Fibroblast of skin of abdomen (primary cell): ENCODE measurements around the gene PPP1R16B. TPM values are rescaled to one million over a fixed set of nuclear protein-coding genes. Genes with fewer than 3 reads are reported as not detected.

Source experiments
- DNase-seq: peaks from one replicate; pipeline ENCODE4 v3.0.0-alpha.2; 2013
- polyA plus RNA-seq, 2 experiments: library from polyadenylated mRNA; unstranded; fragments of 120-200 nt; gene quantifications; one replicate each; pipeline ENCODE4 v1.2.1, GENCODE V29; 2013; ENCODE audit not compliant: insufficient read length in 2 of 2

PPP1R16B gene
- 0.05 TPM for polyA plus RNA-seq (2013, experiment 1 of 2; ENCODE audit: insufficient read length)
- polyA plus RNA-seq (2013, experiment 2 of 2; ENCODE audit: insufficient read length), result 0.01 TPM

- peak; percentile 3 for DNase-seq
Observed at GRCh38 chr20:38805502-38805957, at the start of gene PPP1R16B. PPP1R16B (plus strand) TSS chr20:38805697; CDS start chr20:38835926, 30,229 bp downstream.

DNA sequence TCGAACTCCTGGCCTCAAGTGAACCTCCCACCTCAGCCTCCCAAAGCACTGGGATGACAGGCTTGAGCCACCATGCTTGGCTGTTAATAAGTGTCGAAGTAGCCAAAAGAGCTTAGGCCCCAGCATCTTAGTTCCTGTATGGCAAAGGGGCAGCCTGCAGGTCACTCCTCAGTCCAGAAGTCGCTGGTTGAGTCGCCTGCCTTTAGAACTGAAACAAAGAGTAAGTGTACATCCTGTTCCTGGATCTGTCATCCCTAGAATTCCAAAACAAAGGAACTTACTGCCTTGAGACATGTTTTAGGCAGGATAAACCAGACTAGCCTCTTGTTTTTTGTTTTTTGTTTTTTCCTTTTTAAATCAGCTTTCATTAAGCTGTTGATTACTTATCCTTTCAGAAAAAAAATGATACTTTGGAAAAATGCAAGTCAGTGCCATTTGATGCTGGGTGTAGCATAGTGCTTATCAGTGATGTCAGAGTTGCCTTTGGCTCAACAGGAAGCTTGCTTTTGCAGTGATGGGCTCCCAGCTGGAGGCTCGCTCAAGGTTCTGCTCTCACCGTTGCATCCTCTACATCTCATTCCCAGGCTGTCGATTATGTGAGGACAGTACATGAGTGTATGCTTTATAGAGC is 48.2 kb upstream of the PPP1R16B start:
- no peak for DNase-seq

DNA sequence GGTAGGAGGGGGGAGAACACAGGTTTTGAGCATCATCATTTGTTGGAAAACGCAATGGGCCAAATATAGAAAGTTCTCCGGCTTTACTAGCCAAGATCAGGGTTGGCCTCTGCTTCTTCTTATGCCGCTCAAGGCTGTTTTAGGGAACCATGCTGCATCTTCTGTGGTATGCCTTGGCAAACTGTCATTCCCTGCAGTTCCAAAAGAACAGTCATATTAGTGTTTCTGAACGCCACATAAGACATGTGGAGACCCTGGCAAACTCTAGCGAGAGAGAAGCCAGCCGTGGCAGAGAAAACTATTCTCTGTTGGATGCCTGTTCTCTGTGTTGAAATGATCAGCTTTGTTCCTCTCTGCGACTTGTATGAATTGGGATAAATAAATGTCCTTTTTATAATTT is 46.4 kb upstream of the PPP1R16B start:
- DNase-seq, result no peak

- no peak for DNase-seq
Observed at GRCh38 chr20:38760978-38761377, 44.5 kb upstream of the PPP1R16B start.

- DNase-seq, result no peak
Observed at GRCh38 chr20:38762174-38762573, 43.3 kb upstream of the PPP1R16B start.

DNA sequence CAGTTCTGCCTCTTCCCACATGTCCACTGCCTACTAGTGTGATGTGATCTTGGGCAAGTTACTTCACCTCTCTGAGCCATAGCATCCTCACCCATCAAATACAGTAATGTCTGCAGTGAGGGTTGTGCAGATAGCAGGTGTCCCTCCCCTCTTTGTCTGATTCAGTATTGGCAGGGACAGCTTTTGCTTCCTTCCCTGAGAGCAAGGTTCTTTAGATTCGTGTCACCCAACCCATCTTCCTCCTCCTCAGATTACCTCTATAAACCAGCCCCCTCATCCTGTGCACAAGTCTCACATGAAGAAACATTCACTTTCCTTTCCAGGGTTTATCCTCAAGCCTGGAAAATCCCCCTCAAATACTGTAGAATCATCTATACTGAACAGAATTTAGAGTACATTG is 41.9 kb upstream of the PPP1R16B start:
- no peak for DNase-seq

DNA sequence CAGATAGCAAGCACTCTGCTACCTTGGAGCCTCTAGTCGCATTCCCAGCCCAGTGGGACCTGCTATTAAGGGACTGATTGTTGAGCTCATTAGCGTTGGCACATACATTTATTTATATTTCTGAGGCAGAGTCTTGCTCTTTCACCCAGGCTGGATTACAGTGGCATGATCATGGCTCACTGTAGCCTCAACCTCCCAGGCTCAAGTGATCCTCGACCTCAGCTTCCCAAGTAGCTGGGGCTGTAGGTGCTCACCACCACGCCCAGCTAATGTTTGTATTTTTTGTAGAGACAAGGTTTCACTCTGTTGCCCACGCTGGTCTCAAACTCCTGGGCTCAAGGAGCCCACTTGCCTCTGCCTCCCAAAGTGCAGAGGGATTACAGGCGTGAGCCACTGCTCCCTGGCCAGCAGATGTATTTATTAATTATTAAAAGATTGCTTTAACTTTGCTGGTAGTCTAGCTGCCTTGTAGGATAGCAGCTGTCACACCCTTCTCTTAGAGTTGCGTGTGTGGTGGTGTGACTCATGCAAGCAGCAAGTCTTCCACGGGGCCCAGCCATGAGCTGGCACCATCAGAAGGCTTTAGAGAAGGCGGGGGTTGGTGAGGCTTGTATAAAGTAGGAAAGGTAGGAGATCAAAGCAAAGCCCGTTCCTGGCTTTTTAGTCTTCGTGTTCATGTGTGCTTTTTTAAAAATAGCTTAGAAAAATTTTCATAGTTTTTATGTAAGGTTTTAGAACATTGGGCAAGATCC is 40.8 kb upstream of the PPP1R16B start:
- peak; percentile 83 for DNase-seq

- no peak for DNase-seq
Observed at GRCh38 chr20:38766071-38766470, 39.4 kb upstream of the PPP1R16B start.

- no peak for DNase-seq
Observed at GRCh38 chr20:38769376-38770295, 35.9 kb upstream of the PPP1R16B start.

GRCh38 chr20:38770546-38770945 is 35.0 kb upstream of the PPP1R16B start:
- DNase-seq, result no peak

GRCh38 chr20:38770970-38771369 is 34.5 kb upstream of the PPP1R16B start:
- no peak for DNase-seq

DNA sequence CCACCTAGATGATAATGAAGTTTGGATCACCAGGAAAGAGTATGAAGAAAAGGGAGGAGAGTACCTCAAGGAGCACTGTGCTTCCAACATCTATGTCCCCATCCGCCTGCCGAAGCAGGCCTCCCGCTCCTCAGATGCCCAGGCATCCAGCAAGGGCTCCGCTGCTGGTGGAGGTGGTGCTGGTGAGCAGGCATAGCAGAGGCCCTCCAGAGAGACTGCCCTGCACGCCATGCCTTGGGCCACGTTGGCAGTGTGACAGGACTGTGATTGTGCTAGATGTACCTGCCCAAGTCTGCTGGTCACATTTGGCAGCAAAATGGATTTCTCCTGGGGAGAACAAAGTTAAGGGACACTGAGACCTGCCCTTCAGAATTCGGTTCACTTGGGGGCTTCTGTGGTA is 33.9 kb upstream of the PPP1R16B start:
- DNase-seq, result no peak

- DNase-seq, result no peak
Observed at GRCh38 chr20:38774167-38774566, 31.3 kb upstream of the PPP1R16B start.

- no peak for DNase-seq
Observed at GRCh38 chr20:38776363-38776762, 29.1 kb upstream of the PPP1R16B start.

DNA sequence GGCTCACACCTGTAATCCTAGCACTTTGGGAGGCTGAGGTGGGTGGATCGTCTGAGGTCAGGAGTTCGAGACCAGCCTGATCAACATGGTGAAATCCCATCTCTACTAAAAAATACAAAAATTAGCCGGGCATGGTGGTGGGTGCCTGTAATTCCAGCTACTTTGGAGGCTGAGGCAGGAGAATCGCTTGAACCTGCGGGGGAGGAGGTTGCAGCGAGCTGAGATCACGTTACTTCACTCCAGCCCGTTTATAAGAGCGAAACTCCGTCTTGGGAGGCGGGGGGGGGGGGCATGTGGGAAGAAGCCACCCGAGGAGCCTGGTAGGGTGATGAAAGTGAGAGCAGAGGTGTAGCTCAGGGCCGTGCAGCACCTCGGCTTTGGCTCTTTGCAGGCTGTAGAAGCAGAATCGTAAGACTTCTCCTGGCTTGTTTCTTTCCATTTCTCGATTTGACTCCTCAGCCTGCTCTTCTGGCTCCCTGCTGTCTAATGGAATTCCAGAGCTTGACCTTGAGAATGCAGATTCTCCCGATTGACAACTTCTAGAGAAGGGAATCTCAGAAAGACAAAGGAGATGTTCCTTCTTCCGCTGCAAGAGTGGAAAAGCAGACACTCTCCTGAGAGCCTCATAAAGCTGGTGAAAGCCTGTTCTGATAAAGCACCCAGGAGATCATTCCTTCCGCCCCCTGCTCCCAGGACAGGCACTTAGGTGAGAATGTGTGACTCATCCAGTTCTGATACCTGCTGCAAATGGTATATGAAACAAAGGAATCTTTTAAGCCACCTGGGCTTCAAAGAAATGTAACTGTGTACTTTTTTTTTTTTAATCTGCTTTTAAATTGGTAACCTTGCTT is 26.0 kb upstream of the PPP1R16B start:
- no peak for DNase-seq

GRCh38 chr20:38782275-38782674 is 23.2 kb upstream of the PPP1R16B start:
- DNase-seq, result no peak

DNA sequence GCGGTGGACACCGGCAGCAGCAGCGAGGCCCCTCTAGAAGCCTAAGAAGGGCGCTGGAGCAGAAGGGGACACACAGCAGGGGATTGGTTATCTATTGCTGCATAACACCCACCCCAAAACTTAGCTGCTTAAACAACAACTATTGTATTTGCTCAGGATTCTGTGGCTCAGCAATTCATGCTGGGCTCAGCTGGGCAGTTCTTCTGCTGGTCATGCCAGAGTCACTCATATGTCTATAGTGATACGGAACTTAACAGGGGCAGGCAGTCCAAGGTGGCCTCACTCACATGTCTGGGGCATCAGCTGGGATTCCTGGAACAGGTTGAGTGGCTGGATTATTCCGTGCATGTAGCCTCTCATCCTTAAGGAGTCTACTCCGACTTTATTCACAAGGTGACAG is 17.6 kb upstream of the PPP1R16B start:
- DNase-seq, result no peak

DNA sequence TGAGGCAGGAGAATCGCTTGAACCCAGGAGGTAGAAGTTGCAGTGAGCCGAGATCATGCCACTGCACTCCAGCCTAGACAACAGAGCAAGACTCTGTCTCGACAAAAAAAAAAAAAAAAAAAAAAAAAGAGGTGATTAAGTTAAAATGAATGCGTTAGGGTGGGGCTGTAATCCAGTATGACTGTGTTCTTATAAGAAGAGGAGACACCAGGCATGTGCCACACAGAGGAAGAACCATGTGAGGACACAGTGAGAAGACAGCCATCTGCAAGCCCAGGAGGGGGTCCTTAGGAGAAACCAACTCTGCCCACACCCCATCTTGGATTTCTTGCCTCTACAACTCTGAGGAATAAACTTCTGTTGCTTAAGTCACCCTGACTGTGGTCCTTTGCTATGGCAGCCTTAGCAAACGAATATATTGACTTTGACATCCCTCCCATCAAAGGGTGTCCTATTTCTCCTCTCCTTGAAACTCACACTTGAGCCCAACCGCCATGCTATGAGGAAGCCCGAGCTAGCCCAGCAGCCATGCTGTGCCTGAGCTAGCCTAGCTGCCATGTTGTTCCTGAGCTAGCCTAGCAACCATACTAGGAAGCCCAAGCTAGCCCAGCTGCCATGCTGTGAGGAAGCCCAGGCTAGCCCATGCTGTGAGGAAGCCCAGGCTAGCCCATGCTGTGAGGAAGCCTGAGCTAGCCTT is 15.8 kb upstream of the PPP1R16B start:
- peak; percentile 33 for DNase-seq

- peak; percentile 3 for DNase-seq
Observed at GRCh38 chr20:38790200-38791053, 15.1 kb upstream of the PPP1R16B start.

- no peak for DNase-seq
Observed at GRCh38 chr20:38791291-38791690, 14.2 kb upstream of the PPP1R16B start.
